HK-2 (cell line): Measurements from ENCODE around the gene CNOT1.
"Not testable (repeated sequence)": the region's sequence is repeated elsewhere in the genome, so short reads cannot be mapped to it uniquely, and the experiment has no call there.

Experiments used
- DNase-seq: peaks from one replicate; pipeline ENCODE4 v3.0.0-alpha.2; 2018; ENCODE audit not compliant: unreplicated experiment

Gene CNOT1

DNA sequence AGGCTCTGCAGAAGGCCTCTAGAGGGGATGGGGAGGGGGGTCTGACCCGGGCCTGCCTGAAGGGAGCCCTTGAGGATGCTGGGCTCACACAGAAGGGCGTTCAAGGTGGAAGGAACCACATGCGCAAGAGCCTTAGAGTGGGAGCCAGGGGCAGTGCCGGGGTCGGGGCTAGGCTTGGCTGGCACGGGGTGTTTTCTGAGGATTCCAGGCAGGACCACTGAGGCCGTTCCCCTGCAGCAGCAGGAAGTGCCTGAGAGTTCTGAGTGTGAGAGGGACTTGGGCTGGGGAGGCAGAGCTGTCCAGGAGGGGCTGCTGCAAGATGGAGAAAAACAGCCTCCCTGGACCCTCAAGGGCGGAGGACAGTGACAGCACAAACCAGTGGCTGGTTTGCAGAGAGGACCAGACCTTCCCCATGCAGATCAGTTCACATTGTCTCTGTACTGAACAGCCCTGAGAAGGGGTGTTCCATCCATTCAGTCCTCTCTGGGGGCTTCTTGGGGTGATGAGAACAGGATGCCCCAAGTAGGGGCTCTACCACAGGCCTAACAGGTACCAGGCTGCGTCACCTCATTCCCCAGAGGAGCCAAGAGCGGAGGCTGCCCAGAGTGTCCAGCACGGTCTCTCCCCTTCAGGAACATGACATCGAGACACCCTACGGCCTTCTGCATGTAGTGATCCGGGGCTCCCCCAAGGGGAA, 126.3 kb downstream of the CNOT1 start:
- no peak for DNase-seq

DNA sequence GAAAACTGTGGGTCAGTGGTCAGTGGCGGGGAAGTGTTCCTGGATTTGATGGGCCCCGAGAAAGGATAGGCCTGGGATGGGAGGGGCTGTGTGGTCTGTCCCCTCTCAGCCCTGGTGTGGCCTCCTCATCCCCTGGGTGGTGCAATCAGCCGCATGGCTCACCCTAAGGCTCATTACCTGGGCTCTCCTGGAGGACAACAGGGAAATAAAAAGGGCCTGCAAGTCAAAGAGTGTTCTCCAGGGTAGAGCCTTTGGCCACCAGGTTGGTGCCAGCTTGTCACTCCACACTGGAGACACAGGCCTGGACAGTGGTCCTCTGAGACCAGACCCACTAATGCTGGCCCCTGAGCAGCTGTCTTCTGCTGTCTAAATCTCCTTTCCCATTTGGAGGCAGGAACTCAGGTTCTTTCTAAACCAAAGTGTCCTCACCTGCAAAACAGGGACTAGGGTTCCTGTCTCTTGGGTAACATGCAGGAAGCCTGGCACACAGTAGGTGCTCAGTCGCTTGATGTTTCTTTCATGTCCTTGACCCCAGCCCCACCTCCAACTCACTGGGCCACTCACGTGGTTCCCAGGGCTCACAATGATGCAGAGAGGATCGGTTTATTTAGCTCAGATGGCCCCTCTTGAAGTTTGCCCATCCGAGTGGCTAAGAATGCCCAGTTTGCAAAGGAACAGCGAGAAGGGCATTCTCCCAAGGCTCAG, 127.3 kb downstream of the CNOT1 start:
- DNase-seq = no peak

DNA sequence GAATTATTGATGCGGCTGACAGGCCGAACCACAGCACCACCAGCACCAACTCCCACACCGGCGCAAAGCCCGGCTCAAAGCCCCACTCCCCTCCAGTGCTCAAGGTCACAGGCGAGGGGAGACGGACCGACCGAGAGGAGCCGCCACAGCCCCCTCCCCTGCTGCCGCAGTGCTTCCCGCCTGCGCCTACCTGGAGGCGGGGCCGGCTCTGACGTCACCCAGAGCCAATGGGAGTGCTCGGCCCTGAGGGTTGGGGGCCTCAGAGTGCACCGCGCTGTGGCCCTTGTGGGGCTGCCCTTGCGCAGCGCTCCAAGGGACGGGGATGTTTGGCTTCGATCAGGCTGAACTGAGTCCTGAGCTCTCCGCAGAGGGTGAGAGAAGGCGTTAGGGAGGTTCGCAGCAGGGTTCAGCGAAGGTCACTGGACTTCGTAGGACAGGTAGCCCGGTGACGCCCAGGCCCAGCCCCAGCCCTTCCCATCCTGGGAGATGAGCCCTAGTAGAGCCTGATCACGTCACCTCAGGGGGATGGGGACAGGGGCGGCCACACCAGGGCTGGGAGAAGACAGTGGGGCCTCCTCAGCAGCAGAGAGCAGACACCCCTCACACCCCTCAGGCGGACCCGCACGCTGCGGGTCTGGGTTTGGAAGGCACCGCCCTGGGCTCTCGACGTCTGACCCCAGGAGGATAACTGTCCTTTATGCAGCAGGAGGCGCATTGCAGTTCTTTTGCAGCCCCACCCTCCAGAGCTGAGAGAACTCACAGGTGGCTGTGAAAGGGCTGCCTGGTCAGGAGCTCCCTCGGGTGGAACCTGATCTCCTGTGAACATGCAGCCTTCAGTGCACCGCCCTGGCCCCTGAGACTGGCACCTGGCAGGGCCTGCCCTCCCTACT, 128.1 kb downstream of the CNOT1 start:
- no peak for DNase-seq

DNA sequence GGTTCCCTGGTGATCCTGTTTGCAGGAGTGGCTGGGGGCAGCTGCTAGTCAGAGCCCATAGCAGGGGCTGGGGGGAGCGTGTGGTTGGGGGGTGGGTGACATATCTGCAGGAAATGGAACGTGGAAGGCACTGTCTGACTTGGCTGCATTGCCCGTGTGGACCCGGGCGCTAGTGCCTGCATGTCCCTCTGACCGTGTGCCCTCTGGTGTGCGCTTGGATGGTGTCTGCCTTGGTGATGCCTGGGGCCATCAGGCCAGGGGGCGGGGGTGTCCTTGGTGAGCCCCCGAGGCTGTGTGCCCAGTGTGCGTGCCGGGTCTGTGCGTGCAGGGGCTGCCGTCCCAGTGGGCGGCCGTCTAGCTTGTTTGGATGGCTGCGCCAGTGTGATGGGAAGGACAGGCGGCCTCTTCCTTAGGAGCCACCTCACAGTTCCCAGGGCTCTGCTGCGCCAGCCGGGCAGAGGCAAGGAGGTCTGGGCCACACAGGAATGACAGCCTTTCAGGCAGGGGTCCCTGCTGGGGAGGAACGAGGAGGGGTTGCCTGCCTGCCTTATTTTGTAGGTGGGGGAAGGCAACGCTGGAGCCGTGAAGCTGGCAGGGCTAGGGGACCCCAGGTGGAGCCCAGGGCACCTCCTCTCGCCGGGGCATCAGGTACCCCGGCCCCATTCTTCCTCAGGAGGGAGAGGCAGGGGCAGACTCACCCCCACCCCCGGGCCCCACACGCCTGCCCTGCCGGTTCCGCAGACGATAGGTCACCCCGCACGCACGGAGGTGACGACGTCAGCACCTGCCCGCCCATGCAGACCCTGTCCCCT, 129.0 kb downstream of the CNOT1 start:
- DNase-seq = no peak

DNA sequence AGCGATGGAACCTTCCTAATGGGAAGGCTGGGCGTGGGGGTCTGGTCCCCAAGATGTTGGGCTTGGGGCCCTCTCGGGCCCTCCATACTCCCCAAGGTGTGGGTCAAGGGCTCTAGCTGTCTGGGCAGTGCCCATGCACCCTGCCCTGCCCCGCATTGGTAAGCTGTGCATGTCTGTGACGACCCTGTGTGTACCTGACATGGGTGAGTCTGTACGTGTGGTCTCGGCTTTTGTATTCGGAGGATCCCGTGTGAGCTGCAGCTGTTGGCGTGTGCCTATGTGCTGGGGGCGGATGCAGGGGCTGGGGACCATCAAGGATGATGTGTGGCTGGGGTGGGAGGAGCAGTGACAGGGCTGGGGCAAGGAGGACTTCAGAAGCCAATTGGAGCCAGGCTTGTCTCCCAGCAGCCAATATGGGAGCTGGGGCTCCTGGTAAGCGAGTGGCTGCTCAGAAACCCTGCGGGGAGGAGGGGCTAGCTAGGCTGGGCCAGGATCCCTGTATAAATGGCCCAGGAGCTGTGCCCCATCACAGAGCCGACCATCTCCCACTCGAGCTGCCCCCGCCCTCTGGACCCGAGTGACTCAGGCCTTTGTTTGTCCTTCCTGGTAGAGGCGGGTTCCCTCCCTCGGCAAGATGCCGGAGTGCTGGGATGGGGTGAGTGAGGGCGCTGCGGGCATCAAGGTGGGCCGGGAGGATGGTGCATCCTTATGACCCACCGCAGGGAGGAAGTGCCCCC, 129.8 kb downstream of the CNOT1 start, which contains the start of gene NDRG4:
NDRG4 (plus strand) TSS at position 529 of the 737 bp plus-strand sequence; CDS start at position 635, 106 bp downstream.
- peak; percentile 89 for DNase-seq

DNA sequence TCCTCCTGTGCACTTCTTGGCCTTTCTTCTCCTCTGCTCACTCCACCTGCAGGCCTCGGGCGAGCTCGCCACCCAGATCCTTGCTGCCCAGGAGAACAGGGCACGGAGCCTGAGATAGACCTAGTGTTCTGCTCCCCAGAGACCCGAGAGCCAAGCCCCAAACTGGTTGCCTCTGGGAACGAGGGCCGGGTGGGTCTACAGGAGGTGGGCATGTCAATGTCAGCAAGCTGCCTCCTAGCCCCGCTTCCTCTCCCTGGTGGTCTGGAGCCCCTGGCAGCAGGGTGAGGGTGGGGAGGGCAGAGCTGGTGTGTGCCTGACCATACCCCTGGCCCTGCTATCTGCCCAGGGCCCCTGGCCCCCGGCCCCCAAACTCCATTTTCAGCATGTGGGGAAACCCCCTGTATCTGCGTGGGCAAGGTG, 130.5 kb downstream of the CNOT1 start:
- DNase-seq = no peak

DNA sequence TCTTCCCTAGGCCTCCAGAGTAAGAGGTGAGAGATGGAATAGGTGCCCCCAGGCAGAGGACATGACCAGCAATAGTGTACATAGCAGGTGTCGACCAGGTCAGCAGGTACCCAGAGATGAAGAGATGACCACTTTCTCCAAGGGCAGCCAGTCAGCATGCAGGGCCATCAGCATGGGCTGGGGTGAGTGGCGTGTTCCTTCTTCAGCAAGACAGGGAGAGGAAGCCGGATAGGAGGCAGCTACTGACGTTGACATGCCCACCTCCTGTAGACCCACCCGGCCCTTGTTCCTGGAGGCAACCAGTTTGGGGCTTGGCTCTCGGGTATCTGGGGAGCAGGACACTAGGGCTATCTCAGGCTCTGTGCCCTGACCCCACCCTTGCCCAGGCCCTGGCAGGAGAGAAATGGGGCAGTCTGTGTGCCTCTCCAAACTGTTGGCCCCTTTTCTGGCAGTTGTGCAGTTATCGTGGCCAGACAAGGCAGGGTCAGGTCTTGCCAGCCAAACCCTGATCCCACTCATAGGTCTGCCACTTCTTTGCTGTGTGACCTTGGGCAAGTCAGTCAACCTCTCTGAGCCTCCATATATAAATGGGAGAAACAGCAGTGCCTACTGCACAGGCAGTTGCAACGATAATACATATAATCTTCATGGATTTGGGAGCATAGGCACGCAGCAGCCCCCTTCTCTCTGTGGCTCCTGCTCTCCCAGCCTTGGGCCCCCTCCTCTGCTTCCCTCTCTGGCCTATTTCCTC, 131.1 kb downstream of the CNOT1 start:
- no peak for DNase-seq

DNA sequence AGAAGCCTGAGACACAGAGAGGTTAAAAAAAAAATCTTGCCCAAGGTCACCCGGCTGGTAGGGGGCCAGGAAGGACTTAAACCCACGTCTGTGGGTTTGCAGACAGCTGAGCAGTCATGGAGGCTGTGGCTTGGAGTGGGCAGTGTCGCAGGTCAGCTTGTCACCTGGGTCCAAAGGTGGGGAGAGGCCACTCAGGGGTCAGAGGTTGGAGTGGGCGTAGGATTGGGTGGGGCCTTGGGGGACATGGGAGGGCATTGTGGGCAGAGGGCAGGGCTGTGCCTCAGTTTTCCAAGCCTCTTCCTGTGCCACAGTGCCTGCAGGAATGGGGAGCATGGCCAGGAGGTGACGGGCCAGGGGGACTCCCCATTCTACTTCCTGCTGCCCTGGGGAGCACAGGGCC, 131.7 kb downstream of the CNOT1 start:
- DNase-seq = no peak

DNA sequence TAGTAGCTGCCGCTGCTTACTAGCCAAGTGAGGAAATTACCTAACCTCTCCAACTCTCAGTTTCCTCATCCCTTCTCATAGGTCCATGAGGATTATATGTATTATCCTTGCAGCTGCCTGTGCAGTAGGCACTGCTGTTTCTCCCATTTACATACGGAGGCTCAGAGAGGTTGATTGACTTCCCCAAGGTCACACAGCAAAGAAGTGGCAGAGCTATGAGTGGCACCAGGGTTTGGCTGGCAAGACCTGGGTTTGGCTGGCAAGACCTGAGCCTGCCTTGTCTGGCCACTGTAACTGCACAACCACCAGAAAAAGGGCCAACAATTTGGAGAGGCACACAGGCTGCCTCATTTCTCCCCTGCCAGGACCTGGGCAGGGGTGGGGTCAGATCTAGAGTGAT, 132.2 kb downstream of the CNOT1 start:
- no peak for DNase-seq

DNA sequence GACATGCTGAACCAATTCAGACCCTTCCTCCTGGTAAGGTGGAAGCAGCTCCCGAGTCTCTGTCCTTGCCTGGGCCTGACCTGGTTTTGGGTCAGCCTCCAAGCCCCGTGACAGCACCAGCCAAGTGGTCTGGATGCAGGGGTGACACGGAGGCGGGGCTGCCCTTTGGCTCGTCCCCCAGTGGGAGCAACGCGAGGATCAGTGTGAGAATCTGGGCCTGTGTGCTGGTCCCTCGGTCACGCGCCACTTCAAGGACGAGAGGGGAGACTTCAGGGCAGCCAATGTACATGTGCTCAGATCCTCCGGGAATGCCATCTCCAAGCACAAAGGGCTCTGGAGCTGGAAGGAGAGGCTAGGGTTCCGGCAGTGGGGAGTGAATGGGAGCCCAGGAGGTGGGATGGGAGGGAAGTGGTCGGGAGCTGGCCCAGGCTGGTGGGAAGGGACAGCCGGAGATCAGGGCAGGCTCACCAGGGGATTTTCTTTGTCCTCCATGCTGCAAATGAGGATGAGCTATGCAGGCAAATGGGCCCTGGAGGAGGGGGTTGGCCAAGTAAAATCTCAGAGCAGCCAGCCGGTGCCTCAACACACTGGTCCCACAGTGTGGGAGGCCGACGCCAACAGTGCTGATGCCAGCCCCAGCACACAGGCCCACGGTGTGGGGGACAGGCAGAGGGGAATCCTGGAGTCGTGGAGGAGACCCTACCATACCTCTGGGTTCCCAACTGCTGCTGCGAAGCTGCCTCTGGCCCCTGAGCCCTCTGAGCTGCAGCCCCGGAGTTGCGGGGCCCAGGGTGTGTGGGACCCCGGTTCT, 133.9 kb downstream of the CNOT1 start:
- no peak for DNase-seq

DNA sequence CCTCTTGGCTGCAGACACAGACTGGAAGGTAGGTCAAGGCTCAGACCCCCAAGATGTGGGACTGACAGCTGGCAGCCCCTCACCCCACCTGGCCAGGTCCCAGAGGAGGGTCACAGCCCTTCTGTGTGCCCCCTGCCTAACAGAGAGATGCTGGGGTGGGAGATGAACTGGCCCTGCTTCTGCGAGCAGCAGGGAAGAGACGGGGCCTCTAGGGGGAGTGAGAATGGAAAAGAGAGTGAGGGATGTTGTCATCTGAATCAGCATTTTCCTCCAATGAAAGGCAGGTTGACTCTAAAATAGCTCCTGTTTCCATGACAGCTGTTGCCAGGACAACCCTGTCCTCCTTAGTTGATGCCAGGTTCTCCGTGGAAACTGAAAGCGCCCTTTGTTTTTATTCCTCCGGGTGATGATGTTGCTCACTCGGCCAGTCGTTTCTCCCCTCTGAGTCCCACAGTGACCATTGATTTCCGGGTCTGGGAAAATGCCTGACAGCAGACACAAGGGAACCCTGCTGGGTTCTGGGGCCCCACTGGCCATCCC, 134.6 kb downstream of the CNOT1 start:
- DNase-seq = peak; percentile 77

DNA sequence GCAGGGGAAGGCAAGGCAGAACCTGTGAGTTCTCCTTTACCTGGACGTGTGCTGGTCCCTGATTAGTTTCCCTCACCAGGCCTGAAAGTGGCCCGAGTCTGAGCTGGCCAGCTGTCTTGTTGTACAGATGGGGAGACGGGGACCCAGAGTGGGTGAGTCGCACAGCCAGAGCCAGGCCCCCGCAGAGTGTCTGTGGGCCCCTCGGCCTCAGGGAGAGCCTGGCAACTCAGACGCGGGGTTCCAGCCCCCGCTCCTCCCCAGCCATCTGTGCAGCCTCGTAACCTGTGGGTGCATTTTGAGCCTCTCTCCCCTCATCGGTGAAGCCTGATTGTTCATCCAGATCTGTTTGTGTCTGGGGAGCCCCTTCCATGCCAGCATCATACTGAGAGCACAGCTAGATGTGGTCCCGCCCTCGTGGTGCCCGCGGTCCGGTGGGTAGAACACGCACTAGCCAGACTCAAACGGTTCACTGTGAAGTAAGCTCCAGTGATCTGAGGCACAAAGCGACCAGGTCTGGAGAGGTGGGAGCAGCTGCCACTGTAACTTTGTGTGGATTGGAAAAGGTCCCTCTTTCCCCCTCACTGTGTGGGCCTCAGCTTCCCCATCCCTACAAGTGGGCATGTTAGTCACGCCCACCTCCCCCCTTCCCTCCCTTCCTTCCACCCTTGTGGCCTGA, 135.7 kb downstream of the CNOT1 start:
- no peak for DNase-seq

DNA sequence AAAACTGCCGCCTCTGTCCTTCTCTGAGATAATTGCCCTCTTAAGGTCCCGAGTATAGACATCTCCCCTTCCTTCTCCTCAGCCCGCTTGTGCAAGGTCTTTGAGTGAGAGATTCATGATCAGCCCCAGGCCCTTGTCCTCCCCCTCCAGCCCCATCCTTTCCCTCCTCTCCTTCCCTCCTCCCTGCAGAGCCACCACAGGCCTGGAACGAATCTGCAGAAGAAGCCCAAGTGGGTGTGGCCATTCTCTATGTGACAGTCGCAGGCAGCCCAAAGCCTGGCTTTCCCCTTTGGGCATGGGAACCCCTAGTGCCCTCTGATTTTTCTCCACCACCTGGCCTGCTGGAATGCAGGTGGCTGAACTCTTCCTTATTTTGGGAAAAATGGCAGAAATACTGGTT, 136.9 kb downstream of the CNOT1 start:
- no peak for DNase-seq

DNA sequence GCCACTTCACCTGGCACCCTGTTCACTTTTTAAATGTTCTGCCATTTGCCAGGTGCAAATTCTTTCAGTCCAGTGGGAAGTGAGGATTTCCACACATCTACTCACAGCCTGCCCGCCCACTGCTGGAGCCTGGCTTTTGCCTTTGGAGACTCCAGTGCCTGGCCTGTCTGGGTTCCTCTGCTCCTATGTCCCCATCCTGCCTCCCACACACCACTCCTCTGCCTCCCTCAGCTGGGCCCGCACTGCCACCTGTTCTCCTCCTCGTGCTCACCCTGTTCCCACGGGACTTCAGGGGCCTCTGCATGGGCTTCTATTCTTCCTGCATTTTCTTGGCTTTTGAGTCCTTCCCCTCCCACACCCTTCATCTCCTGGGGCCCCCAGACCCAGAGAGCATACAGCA, 137.6 kb downstream of the CNOT1 start:
- no peak for DNase-seq

DNA sequence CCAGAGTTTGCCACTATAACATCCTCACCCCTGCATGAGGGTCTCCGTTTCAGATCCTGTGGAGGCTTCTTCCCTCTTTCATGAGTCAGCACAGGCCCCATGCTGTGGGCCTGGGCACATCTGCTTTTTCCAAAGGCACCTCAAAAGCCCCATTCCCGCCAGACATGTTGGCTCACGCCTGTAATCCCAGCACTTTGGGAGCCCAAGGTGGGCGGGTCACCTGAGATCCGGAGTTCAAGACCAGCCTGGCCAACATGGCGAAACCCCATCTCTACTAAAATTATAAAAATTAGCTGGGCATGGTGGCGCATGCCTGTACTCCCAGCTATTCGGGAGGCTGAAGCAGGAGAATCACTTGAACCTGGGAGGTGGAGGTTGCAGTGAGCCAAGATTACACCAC, 139.1 kb downstream of the CNOT1 start:
- not testable (repeated sequence) for DNase-seq

DNA sequence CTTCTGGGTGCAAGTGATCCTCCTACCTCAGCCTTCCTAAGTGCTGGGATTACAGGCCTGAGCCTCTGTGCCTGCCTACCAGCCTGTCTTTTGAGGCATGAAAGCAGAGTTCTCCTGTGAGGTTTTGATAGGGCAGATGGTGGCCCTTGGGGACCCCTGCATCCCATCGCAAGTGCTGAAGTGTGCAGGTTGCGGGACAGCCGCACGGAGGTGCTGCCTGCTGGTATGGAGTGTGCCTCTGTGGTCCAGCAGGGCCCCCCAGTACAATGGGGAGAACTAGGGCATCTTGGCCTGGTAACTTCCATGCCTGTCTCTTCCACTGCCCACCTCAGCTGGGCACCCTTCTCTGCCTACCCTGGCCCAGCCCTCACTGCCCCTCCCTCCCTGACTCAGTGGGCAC, 139.6 kb downstream of the CNOT1 start:
- DNase-seq = no peak

DNA sequence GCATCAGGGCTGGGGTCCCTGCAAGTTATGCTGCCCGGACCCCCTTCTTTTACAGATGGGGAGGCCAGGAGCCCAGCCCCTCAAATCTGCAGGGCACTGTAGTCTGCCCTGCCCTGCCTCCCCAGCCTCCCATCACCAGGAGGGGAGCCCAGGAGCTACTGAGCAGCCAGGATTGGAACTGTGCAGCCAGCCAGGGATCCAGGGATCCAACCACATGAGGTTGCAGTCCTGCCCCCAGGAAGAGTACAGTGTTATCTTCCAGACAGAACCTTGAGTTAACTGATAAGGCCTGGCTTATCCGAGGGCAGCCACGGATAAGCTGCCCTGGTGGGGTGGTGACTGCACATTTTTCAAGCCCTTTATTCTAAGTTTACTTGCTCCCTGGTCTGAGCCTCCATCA, 141.1 kb downstream of the CNOT1 start:
- DNase-seq = no peak

DNA sequence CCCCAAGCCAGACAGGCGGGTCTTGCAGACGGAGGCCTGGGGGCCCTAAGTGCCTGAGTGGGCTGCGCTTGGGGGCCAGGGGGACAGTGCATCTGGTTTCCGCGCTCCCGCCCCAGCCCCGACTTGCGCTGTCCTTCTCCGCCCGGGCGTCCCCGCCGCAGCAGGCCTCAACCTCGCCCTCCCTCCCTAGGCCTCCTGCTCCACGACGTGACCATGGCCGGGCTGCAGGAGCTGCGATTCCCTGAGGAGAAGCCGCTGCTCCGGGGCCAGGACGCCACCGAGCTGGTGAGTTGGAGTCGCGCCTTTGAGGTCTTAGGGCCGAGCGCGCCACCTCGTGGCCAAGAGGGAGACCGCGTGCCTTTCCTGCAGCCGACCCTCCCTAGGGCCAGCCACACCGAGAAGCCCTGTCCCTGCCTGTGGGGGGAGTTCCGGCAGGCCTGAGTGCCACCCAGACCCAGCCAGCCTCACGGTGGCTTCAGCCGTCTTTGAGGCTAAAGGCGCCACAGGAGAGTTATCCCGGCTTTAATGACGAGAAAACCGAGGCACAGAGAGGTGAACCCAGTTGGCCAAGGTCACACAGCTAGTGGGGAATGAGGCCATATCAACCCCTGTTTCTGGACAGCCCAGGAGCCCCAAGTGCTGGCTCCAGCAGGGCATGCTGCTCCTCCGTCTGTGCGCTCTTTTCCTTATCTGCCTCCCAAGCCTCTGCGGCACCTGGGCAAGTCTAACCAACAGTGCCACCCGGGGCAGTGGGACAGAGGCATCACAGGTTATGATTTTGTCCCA, 141.9 kb downstream of the CNOT1 start:
- peak; percentile 76 for DNase-seq
